ENCODE results near the gene C1RL.

C1RL gene

DNA sequence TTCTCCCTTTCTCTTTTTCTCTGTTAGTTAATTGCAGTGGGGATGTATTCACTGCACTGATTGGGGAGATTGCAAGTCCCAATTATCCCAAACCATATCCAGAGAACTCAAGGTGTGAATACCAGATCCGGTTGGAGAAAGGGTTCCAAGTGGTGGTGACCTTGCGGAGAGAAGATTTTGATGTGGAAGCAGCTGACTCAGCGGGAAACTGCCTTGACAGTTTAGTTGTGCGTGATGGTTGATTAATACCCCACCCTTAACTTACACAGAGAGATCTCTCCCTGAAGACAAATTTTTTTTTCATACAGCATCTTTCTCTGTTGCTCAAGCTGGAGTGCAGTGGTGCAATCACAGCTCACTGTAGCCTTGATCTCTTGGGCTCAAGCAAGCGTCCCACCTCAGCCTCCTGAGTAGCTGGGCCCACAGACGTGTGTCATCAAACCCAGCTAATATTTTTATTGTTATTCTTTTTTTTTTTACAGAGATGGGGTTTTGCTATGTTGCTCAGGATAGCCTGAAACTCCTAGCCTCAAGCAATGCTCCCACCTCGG is 43.9 kb downstream of the C1RL start:
- TF ChIP-seq EZH2phosphoT487 (conservative IDR thresholded peaks at IDR 0.05; ENCODE audit: low read length) (no peak), CTCF (IDR thresholded peaks at IDR 0.05; ENCODE audit: insufficient read depth, low read length, poor library complexity, severe bottlenecking) (no peak)
- no peaks in the 10 kb centered on the region for H3K36me3 ChIP-seq (ENCODE audit: low read length)
- H3K9me2 ChIP-seq (replicated peaks; ENCODE audit: insufficient read depth, low read length), result no peaks in the 10 kb centered on the region

DNA sequence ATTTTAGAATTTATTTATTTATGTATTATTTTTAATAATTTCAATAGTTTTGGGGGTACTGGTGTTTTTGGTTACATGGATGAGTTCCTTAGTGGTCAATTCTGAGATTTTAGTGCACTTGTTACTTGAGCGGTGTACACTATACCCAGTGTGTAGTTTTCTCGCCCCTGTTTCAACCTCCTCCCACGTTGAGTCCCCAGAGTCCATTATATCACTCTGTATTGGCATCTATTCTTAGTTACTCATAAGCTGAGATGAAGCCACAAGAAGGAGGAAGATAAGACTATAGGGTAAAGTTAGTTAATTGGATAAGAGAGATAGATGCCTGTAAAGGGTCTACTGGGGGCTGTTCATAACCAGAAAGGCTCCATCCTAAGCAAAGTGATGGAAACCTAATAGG is 44.5 kb downstream of the C1RL start:
- Histone ChIP-seq H3K9ac (ENCODE audit: low read length) (no peak overlapping the region), H3K4me3 (ENCODE audit: insufficient read depth, low read length, poor library complexity, severe bottlenecking) (no peak overlapping the region)

More for the DNA sequence above, 43.9 kb downstream of the C1RL start:
- no peak overlapping the region for H2AFZ ChIP-seq (ENCODE audit: low read depth, low read length, severe bottlenecking)
- H3K9ac ChIP-seq (ENCODE audit: low read length), result no peak overlapping the region
- H3F3A ChIP-seq (ENCODE audit: insufficient read depth), result no peaks in the 10 kb centered on the region
- H3K79me2 ChIP-seq (ENCODE audit: insufficient read depth, low read length), result no peaks in the 10 kb centered on the region
- no peak overlapping the region for H3K4me2 ChIP-seq (ENCODE audit: low read depth, low read length, poor library complexity, severe bottlenecking)
- H3K27ac ChIP-seq (ENCODE audit: low read depth, low read length), result no peak overlapping the region
- H4K20me1 ChIP-seq (ENCODE audit: low read depth, low read length), result no peaks in the 10 kb centered on the region
- H3K4me3 ChIP-seq (ENCODE audit: insufficient read depth, low read length, poor library complexity, severe bottlenecking), result no peak overlapping the region
- H3K9me3 ChIP-seq (ENCODE audit: insufficient read depth, low read length), result no peaks in the 10 kb centered on the region
- no peaks in the 10 kb centered on the region for H3K27me3 ChIP-seq (ENCODE audit: low read length)

GRCh38 chr12:7061596-7061995 is 47.4 kb downstream of the C1RL start:
- Histone ChIP-seq H4K20me1 (ENCODE audit: low read depth, low read length) (no peaks in the 10 kb centered on the region), H3K27me3 (ENCODE audit: low read length) (no peaks in the 10 kb centered on the region), H3K4me2 (ENCODE audit: low read depth, low read length, poor library complexity, severe bottlenecking) (no peak overlapping the region), H3K4me3 (ENCODE audit: insufficient read depth, low read length, poor library complexity, severe bottlenecking) (no peak overlapping the region), H2AFZ (ENCODE audit: low read depth, low read length, severe bottlenecking) (no peak overlapping the region), H3K9ac (ENCODE audit: low read length) (no peak overlapping the region), H3F3A (ENCODE audit: insufficient read depth) (no peaks in the 10 kb centered on the region), H3K36me3 (ENCODE audit: low read length) (no peaks in the 10 kb centered on the region), H3K79me2 (ENCODE audit: insufficient read depth, low read length) (no peaks in the 10 kb centered on the region), H3K27ac (ENCODE audit: low read depth, low read length) (no peak overlapping the region), H3K9me2 (replicated peaks; ENCODE audit: insufficient read depth, low read length) (no peaks in the 10 kb centered on the region), H3K9me3 (ENCODE audit: insufficient read depth, low read length) (no peaks in the 10 kb centered on the region)
- TF ChIP-seq CTCF (IDR thresholded peaks at IDR 0.05; ENCODE audit: insufficient read depth, low read length, poor library complexity, severe bottlenecking) (no peak), EZH2phosphoT487 (conservative IDR thresholded peaks at IDR 0.05; ENCODE audit: low read length) (no peak)

More for the DNA sequence above, 44.5 kb downstream of the C1RL start:
- Histone ChIP-seq H3F3A (ENCODE audit: insufficient read depth) (no peaks in the 10 kb centered on the region), H4K20me1 (ENCODE audit: low read depth, low read length) (no peaks in the 10 kb centered on the region), H3K4me2 (ENCODE audit: low read depth, low read length, poor library complexity, severe bottlenecking) (no peak overlapping the region), H2AFZ (ENCODE audit: low read depth, low read length, severe bottlenecking) (no peak overlapping the region), H3K9me3 (ENCODE audit: insufficient read depth, low read length) (no peaks in the 10 kb centered on the region), H3K36me3 (ENCODE audit: low read length) (no peaks in the 10 kb centered on the region), H3K27ac (ENCODE audit: low read depth, low read length) (no peak overlapping the region), H3K27me3 (ENCODE audit: low read length) (no peaks in the 10 kb centered on the region), H3K9me2 (replicated peaks; ENCODE audit: insufficient read depth, low read length) (no peaks in the 10 kb centered on the region), H3K79me2 (ENCODE audit: insufficient read depth, low read length) (no peaks in the 10 kb centered on the region)
- TF ChIP-seq CTCF (IDR thresholded peaks at IDR 0.05; ENCODE audit: insufficient read depth, low read length, poor library complexity, severe bottlenecking) (no peak), EZH2phosphoT487 (conservative IDR thresholded peaks at IDR 0.05; ENCODE audit: low read length) (no peak)
